Brain microvascular endothelial cell (primary cell): ENCODE measurements around the gene MET.
A peak's percentile ranks its signal among the peaks of the same experiment; 100 is the strongest.

Source experiments
- DNase-seq: peaks from one replicate; pipeline ENCODE4 v3.0.0-alpha.2; 2020
- H3K27ac ChIP-seq: fragments of 250-450 bp; sonication (Bioruptor Pico); 2 replicates; pipeline ENCODE4 v1.5.1; 2020; ENCODE audit warnings: mild to moderate bottlenecking, moderate library complexity
- H3K27me3 ChIP-seq: fragments of 250-450 bp; sonication (Bioruptor Pico); replicated peaks from 2 replicates; pipeline ENCODE4 v1.5.1; 2020; ENCODE audit warnings: mild to moderate bottlenecking
- H3K36me3 ChIP-seq: fragments of 250-450 bp; sonication (Bioruptor Pico); replicated peaks from 2 replicates; pipeline ENCODE4 v1.5.1; 2020; ENCODE audit warnings: mild to moderate bottlenecking
- H3K4me3 ChIP-seq: 2 replicates; pipeline ENCODE4 v1.5.1; 2011; ENCODE audit warnings: low read depth, mild to moderate bottlenecking, control low read depth, low read length, moderate library complexity
- CTCF ChIP-seq: IDR thresholded peaks from 2 replicates; pipeline ENCODE4 v1.5.1; 2011; ENCODE audit warnings: low read depth, mild to moderate bottlenecking, moderate library complexity, low read length, control low read depth, inconsistent platforms; ENCODE audit errors: missing control alignments
- in situ Hi-C: cut with HindIII; loops from 2 replicates; pipeline ENCODE4 v1.10.0; 2017; ENCODE audit warnings: low sequenced_read_pairs, low pct_ligation_motif_present

Gene MET

DNA sequence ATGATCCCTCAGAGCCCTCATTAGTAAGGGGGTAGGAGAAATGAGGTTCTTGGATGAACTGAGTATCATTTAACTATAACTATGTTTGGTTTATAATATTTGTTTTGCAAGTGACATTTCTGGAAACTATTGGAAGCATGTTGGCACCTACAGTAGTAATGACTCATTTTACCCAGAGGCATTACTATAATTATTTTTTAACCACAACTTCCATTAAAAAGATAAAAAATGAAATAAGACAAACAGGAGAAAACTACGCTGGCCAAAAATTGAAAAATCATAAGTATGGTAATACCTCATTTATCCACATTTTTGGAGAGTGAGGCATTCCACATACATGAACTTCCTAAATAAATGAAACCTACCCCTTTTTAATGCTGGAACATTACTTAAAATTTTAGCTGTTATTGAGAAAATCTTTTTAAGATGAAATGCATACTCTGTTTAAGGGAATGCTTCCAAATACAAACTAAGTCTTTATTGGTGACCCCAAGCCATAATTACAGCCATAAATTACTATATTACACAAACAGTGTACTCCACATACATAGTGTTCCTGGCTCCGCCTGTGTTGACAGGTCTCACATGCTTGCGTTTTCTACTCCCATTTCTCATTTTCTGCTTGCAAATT lies 105.8 kb downstream of the MET start:
- Histone ChIP-seq H3K27ac (peak overlapping the region; percentile 69), H3K36me3 (peaks cover 2% of the 10 kb centered on the region), H3K4me3 (no peak overlapping the region), H3K27me3 (no peaks in the 10 kb centered on the region)
- no peak for DNase-seq
- TF ChIP-seq CTCF: no peak
- in situ Hi-C loops: no loop called here

GRCh38 chr7:116779216-116779615 lies 107.2 kb downstream of the MET start:
- in situ Hi-C loops: no loop called here
- no peak overlapping the region for H3K4me3 ChIP-seq
- no peak for DNase-seq
- no peaks in the 10 kb centered on the region for H3K27me3 ChIP-seq
- no peak for TF ChIP-seq CTCF
- no peak overlapping the region for H3K27ac ChIP-seq
- peaks cover 2% of the 10 kb centered on the region for H3K36me3 ChIP-seq

GRCh38 chr7:116779931-116780330 lies 107.9 kb downstream of the MET start:
- no peak for DNase-seq
- Histone ChIP-seq H3K27ac (no peak overlapping the region), H3K27me3 (no peaks in the 10 kb centered on the region), H3K4me3 (no peak overlapping the region), H3K36me3 (peaks cover 2% of the 10 kb centered on the region)
- in situ Hi-C loops: no loop called here
- TF ChIP-seq CTCF: no peak

DNA sequence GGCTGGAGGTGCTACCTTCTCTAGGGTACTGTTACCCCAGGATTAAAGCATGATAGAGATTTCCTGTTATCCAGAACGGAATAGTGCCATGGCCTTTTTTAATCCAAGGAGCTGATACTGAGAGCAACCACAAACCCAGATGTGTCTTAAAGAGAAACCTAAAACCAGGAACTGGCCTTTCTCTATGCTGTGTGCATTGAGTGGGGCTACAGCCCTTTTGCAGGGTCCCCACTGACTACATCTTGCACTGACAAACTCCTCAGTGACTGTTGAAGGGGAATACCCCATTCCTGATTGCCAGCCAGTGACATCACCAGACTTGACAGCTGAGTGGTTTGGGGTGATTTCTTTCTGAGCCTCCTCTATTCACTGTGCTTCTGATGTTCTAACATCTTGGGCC lies 108.5 kb downstream of the MET start:
- Histone ChIP-seq H3K4me3 (no peak overlapping the region), H3K36me3 (peaks cover 2% of the 10 kb centered on the region)
- no peak for TF ChIP-seq CTCF

DNA sequence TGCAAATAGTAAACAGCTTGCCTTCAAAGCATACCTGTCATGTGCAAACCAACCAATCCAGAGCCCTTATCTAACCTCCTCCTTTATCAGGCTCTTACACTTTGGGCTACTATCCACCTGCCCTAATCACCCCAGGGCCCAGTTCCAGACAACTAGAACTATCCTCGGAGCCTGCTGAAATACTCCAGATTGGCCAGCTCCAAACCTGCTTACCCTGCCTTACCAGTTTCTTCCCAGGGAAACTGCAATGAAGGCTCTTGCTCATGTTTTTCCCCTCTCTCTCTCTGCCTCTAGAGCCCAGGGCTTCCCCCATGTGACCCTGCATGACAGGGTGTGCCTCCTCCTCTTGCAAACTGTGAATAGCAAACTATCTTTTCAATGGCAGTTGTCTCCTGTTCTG lies 109.0 kb downstream of the MET start:
- DNase-seq: no peak
- TF ChIP-seq CTCF: no peak
- in situ Hi-C loops: no loop called here
- no peak overlapping the region for H3K4me3 ChIP-seq
- H3K27ac ChIP-seq: no peak overlapping the region
- peaks cover 2% of the 10 kb centered on the region for H3K36me3 ChIP-seq
- no peaks in the 10 kb centered on the region for H3K27me3 ChIP-seq

More for the DNA sequence above, 108.5 kb downstream of the MET start:
- H3K27me3 ChIP-seq: no peaks in the 10 kb centered on the region
- DNase-seq: no peak
- H3K27ac ChIP-seq: no peak overlapping the region
- in situ Hi-C loops: no loop called here

GRCh38 chr7:116781584-116781983 lies 109.6 kb downstream of the MET start:
- Histone ChIP-seq H3K27ac (no peak overlapping the region), H3K36me3 (peaks cover 2% of the 10 kb centered on the region), H3K4me3 (no peak overlapping the region), H3K27me3 (no peaks in the 10 kb centered on the region)
- in situ Hi-C loops: no loop called here
- no peak for DNase-seq
- no peak for TF ChIP-seq CTCF
